Sciatic nerve (tissue), 2 donors: ENCODE measurements around the gene FBXL2. TPM values are rescaled to one million over a fixed set of nuclear protein-coding genes. Genes with fewer than 3 reads are reported as not detected.
"Not testable (repeated sequence)": the region's sequence is repeated elsewhere in the genome, so short reads cannot be mapped to it uniquely, and the experiment has no call there.

Experiments used
- ATAC-seq: fragments of 200-7000 bp; cut with Tn5 transposase; one replicate; pipeline ENCODE4 v1.9.1; 2020; ENCODE audit warnings: mild to moderate bottlenecking, moderate library complexity
- DNase-seq: peaks from one replicate; pipeline ENCODE4 v3.0.0-alpha.2; 2020; ENCODE audit warnings: low spot score
- intact Hi-C: fragments of 100-400 bp; cut with DNase I; formaldehyde crosslinking; loops from one replicate; pipeline ENCODE4 v1.14.2; 2022
- total RNA-seq: library from RNA; stranded (reverse); fragmentation: NEBNext Ultra II Directional; extraction: Animal tissue kit (Norgen Biotek cat#: 25700); gene quantifications from one replicate; pipeline ENCODE4 v1.2.1, GENCODE V29; 2021
- donor health status: DM: no; HTN: no; CAD: no.
- donor health status: DM: no; HTN: no; CAD: no.

Gene FBXL2
- total RNA-seq, 1 donor from 2014 or later = 22.4 TPM

GRCh38 chr3:33377489-33377888 lies 100.2 kb downstream of the FBXL2 start:
- intact Hi-C loops = no loop called here
- DNase-seq (no peak), ATAC-seq (no peak)

GRCh38 chr3:33377931-33378330 lies 100.7 kb downstream of the FBXL2 start:
- no peak for ATAC-seq
- DNase-seq = no peak
- intact Hi-C loops = no loop called here

GRCh38 chr3:33380653-33381052 lies 103.4 kb downstream of the FBXL2 start:
- DNase-seq (no peak), ATAC-seq (no peak)
- intact Hi-C loops = no loop called here

GRCh38 chr3:33383951-33384350 lies 106.7 kb downstream of the FBXL2 start:
- no peak for ATAC-seq
- no peak for DNase-seq
- intact Hi-C loops = no loop called here

- no peak for ATAC-seq
- intact Hi-C loops = no loop called here
- no peak for DNase-seq
These were observed 108.2 kb downstream of the FBXL2 start for GRCh38 chr3:33385423-33385822.

GRCh38 chr3:33386631-33387030 lies 109.4 kb downstream of the FBXL2 start:
- DNase-seq (no peak), ATAC-seq (no peak)
- intact Hi-C loops = no loop called here

- DNase-seq (no peak), ATAC-seq (no peak)
- intact Hi-C loops = no loop called here
These were observed 111.3 kb downstream of the FBXL2 start for GRCh38 chr3:33388374-33389100.

GRCh38 chr3:33389908-33390307 lies 112.7 kb downstream of the FBXL2 start:
- ATAC-seq (no peak), DNase-seq (no peak)
- intact Hi-C loops = no loop called here

GRCh38 chr3:33391255-33391995 lies 114.2 kb downstream of the FBXL2 start:
- ATAC-seq (no peak), DNase-seq (no peak)
- intact Hi-C loops = no loop called here

- intact Hi-C loops = no loop called here
- no peak for DNase-seq
- ATAC-seq = no peak
These were observed 114.9 kb downstream of the FBXL2 start for GRCh38 chr3:33392144-33392543.

- DNase-seq (no peak), ATAC-seq (no peak)
- intact Hi-C loops = no loop called here
These were observed 115.5 kb downstream of the FBXL2 start for GRCh38 chr3:33392703-33393125.

- ATAC-seq = no peak
- intact Hi-C loops = no loop called here
- no peak for DNase-seq
These were observed 117.3 kb downstream of the FBXL2 start for GRCh38 chr3:33394403-33395054.

GRCh38 chr3:33395900-33396299 lies 118.7 kb downstream of the FBXL2 start:
- DNase-seq (no peak), ATAC-seq (no peak)
- intact Hi-C loops = no loop called here

GRCh38 chr3:33398410-33398809 lies 121.2 kb downstream of the FBXL2 start:
- intact Hi-C loops = no loop called here
- DNase-seq (no peak), ATAC-seq (no peak)

GRCh38 chr3:33401781-33402180 lies 124.5 kb downstream of the FBXL2 start:
- no peak for DNase-seq
- intact Hi-C loops = no loop called here
- ATAC-seq = no peak

GRCh38 chr3:33402936-33403335 lies 125.7 kb downstream of the FBXL2 start:
- intact Hi-C loops = no loop called here
- ATAC-seq (no peak), DNase-seq (no peak)

- intact Hi-C loops = no loop called here
- no peak for ATAC-seq
- DNase-seq = no peak
These were observed 126.5 kb downstream of the FBXL2 start for GRCh38 chr3:33403756-33404155.

GRCh38 chr3:33410816-33411215 lies 133.6 kb downstream of the FBXL2 start:
- intact Hi-C loops = loop anchor here (5.0 kb wide), 1 partner anchor 596 kb away; no protein-coding TSS in a partner anchor
- ATAC-seq, DNase-seq: not testable (repeated sequence)

- intact Hi-C loops = no loop called here
- no peak for DNase-seq
- ATAC-seq = no peak
These were observed 139.9 kb downstream of the FBXL2 start for GRCh38 chr3:33417066-33417673.

- no peak for DNase-seq
- intact Hi-C loops = no loop called here
- ATAC-seq = no peak
These were observed 142.7 kb downstream of the FBXL2 start for GRCh38 chr3:33419948-33420347.
